ENCODE measurements around the gene NR1I3. TPM values are rescaled to one million over a fixed set of nuclear protein-coding genes. Genes with fewer than 3 reads are reported as not detected.

NR1I3 gene
- polyA plus RNA-seq, 1 of the 3 experiments (the other 2 are of a cell fraction): not detected

GRCh38 chr1:161189036-161189435, 49.0 kb downstream of the NR1I3 start:
- no peak for DNase-seq
- POLR2A ChIA-PET: no interaction called here
- CTCF ChIA-PET: interaction anchor here (1.1 kb wide), 1 partner anchor 21 kb away, joined by 3 read pairs; no protein-coding TSS in a partner anchor

More at GRCh38 chr1:161189036-161189435, 49.0 kb downstream of the NR1I3 start:
- no peaks in the 10 kb centered on the region for H3K9me2 ChIP-seq
- peaks cover 5% of the 10 kb centered on the region for H3F3A ChIP-seq (replicated peaks; ENCODE audit: insufficient read depth)
- 91% methylated on average over 5 of the region's 5 CpGs for WGBS (ENCODE audit: low lambda C conversion rate)
- no peak overlapping the region for H3K4me3 ChIP-seq (ENCODE audit: low read depth in 2 of 2, low read length in 1 of 2)
- no peak overlapping the region for H3K4me2 ChIP-seq
- H3K9ac ChIP-seq: no peak overlapping the region
- H2AFZ ChIP-seq (ENCODE audit: low read depth): no peak overlapping the region
- no peaks in the 10 kb centered on the region for H3K27me3 ChIP-seq (ENCODE audit: insufficient read depth)
- TF ChIP-seq POLR2AphosphoS5 (IDR thresholded peaks at IDR 0.05; ENCODE audit: low read depth, low read length): no peak
- no peak for TF ChIP-seq RXRA (IDR thresholded peaks at IDR 0.05; ENCODE audit: borderline replicate concordance, low read depth)
- no peak for TF ChIP-seq SIN3A (IDR thresholded peaks at IDR 0.05; ENCODE audit: borderline replicate concordance, low read depth, low read length)
- no peak for TF ChIP-seq CTCF (IDR thresholded peaks at IDR 0.05)
- TF ChIP-seq RCOR1 (IDR thresholded peaks at IDR 0.05; ENCODE audit: low read length): no peak
- TF ChIP-seq GATA2 (CRISPR knock-in tag; IDR thresholded peaks at IDR 0.05): no peak
- TF ChIP-seq MEF2A (IDR thresholded peaks at IDR 0.05; ENCODE audit: borderline replicate concordance, low read depth): no peak
- no peak for TF ChIP-seq REST (IDR thresholded peaks at IDR 0.05; ENCODE audit: low read depth, low read length)
- TF ChIP-seq TAF1 (IDR thresholded peaks at IDR 0.05; ENCODE audit: borderline replicate concordance, low read depth, low read length): no peak
- H3K36me3 ChIP-seq (replicated peaks in 1 of 2; ENCODE audit: control insufficient read depth in 1 of 2, insufficient read depth in 2 of 2, low read length in 1 of 2): peaks cover 0 to 19% of the 10 kb centered on the region in 2 experiments
- no peak overlapping the region for H3K27ac ChIP-seq (ENCODE audit: low read depth in 2 of 2, low read length in 1 of 2)
- no peaks in the 10 kb centered on the region for H4K20me1 ChIP-seq (ENCODE audit: insufficient read depth)
- peaks cover 0 to 17% of the 10 kb centered on the region in 2 experiments; a peak in 3 of 4 replicates for H3K4me1 ChIP-seq (ENCODE audit: control insufficient read depth in 1 of 2, insufficient read depth in 2 of 2, low read depth in 1 of 2, low read length in 1 of 2)
- no peaks in the 10 kb centered on the region for H3K9me3 ChIP-seq
- no peaks in the 10 kb centered on the region for H3K79me2 ChIP-seq (ENCODE audit: insufficient read depth)
